HG03060 (cell line): ENCODE data around the gene ACTL7A.
"Not testable (repeated sequence)": the region's sequence is repeated elsewhere in the genome, so short reads cannot be mapped to it uniquely, and the experiment has no call there.

Experiments used
- ATAC-seq: cut with Tn5 transposase; IDR thresholded peaks from one replicate; pipeline ENCODE4 v1.9.1; 2021; ENCODE audit warnings: low read depth, moderate number of reproducible peaks; ENCODE audit not compliant: unreplicated experiment

Gene ACTL7A

DNA sequence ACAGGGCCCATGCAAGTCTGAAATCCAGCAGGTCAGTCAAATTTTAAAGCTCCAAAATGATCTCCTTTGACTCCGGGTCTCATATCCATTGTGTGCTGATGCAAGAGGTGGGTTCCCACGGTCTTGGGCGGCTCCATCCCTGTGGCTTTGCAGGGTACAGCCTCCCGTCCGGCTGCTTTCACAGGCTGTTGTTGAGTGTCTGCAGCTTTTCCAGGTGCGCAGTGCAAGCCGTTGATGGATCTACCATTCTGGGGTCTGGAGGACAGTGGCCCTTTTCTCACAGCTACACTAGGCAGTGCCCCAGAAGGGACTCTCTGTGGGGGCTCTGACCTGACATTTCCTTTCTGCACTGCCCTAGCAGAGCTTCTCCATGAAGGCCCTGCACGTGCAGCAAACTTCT lies 13.8 kb upstream of the ACTL7A start:
- ATAC-seq = not testable (repeated sequence)

DNA sequence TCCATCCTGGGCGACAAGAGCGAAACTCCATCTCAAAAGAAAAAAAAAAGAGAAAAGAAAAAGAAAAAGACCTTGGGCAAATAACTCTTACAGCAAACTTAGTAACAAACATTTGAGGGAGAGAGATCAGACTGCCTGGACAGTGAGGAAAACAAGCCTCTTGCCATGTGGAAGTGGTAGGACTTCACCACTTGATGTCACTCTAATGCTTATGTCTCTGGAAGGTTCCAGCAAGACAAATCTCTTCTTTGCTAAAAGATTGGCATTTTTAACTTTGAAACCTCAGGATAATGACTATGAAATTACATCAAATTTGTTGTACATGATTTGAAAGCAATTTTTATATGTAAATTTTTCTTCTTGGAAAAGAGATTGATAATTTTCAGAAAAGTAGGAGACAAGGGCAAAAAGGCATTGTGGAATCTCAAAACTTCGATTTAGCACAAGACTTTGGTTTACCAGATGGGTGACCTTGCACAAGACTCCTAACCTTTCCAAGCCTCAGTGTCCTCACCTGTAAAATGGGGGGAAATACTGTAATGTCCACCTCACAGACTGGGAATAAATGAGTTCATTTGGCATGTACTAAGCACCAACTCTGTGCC lies 11.7 kb upstream of the ACTL7A start:
- ATAC-seq = no peak

- ATAC-seq = no peak
Observed at GRCh38 chr9:108851138-108851537, 10.9 kb upstream of the ACTL7A start.

DNA sequence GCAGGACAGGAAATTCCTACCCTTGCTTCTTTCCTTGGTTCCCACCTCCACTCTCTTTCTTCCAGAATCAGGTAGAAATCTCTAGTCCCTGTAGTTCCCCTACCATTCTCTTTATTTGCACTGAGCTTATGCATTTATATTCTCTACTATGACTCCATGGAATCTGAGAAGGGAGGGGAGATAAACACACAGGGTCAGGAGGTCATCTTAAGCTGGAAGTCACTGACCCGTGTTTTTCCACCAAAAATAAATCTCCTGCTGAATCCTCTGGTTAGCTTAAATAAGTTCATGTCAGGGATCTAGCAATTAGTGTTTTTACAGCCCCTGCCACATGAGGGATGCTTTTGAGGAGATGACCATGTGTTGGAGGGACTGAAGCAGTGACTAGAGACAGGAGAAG lies 10.0 kb upstream of the ACTL7A start:
- no peak for ATAC-seq

DNA sequence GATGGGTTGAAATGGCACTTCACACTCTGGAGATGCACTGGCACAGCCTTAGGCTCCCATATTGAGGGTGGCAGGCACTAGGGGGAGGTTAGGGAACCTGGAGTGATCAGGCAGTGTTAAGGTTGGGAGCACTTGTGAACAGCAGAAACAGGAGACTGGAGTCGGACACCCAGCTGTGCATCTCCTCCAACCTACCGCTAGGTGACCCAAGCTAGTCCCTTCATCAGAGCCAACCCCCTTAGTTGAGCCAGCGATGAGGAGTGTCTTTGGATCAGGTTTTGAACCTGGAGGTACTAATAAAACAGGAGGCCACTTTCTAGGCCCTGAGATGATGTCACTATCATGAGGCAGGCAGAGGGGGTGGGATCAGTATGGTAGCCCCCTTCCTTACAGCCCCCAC lies 8.0 kb upstream of the ACTL7A start:
- ATAC-seq = no peak

- ATAC-seq = no peak
Observed at GRCh38 chr9:108854641-108855528, 7.2 kb upstream of the ACTL7A start.

DNA sequence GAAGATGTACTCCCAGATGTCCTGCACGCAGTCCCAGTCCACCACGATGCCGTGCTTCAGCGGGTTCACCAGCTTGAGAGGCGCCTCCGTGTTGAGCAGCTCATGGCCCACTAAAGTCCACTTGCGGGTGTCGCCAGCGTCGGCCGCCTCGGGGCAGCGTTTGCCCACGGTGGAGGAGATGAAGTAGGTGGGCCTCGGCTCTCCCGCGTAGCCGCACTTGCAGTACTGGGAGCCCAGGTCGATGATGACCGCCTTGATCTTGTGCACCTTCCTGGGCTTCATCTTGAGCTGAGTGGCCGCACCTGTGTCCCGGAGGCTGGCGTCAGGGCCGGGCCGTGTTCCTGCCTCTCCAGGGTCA lies 6.6 kb upstream of the ACTL7A start:
- ATAC-seq = no peak

- no peak for ATAC-seq
Observed at GRCh38 chr9:108855888-108856287, 6.2 kb upstream of the ACTL7A start, which contains the start of gene ACTL7B. Gene ACTL7B (minus strand): TSS chr9:108855986. CDS start chr9:108855930, 56 bp downstream.

GRCh38 chr9:108857572-108857971 lies 4.5 kb upstream of the ACTL7A start:
- no peak for ATAC-seq

- ATAC-seq = no peak
Observed at GRCh38 chr9:108859459-108860114, 2.5 kb upstream of the ACTL7A start.

DNA sequence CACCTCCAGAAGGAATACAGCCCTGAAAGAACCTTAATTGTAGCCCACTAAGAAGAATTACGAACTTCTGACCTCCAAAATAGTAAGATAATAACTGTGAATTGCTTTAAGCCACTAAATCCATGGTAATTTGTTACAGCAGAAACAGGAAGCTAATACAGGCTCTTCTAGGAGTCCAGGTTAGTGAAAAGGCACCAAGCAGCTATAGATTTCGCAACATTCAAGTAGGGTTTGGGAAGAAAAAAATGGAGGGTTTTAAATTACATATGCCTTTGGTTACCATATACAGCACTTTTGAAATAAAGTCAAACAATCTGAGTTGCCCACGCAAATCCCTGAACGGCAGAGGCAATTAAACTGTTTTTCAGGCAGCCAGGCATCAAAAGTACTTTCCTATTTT lies 1.7 kb upstream of the ACTL7A start:
- ATAC-seq = no peak

DNA sequence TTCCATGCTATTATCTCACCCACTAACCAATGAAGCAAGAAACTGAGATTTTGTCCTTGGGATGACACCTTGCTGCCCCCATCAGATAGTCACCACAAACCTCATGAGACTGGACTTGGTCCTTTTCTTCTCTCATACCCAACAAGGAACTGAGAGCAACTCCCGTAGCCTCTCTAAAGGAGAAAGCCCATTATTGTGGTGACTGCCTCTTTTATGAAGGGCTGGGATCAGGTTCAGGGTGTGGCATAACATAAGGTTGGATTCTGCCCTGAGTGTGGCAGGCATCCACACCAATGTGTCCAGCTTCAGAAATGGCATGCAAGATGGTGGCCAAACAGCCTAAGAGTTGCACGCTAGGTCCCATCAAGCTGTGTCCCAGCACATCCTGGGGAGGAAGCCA lies 1.3 kb upstream of the ACTL7A start:
- ATAC-seq = no peak

- no peak for ATAC-seq
Observed at GRCh38 chr9:108861464-108861863, 602 bp upstream of the ACTL7A start.

- ATAC-seq = no peak
Observed at GRCh38 chr9:108863891-108864290, 1.8 kb downstream of the ACTL7A start.

DNA sequence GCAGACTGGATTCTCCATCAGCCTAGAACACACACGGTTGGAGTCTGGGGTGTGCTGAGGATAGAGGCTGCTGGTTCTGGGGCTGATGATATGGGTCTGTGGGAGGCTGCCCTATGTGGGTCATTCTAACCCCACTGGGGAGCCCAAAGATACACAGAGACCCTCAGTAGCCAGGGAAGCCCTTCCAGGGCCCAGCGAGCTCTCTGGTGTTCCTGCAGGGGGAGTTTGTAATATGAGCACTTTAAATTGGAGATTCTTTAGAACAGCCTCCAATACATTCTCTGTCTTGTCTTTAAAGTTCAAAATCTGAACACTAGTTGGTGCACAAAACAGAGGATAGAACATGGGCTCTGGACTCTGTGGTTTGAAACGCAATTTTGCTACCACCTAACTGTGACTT lies 2.4 kb downstream of the ACTL7A start:
- ATAC-seq = no peak

DNA sequence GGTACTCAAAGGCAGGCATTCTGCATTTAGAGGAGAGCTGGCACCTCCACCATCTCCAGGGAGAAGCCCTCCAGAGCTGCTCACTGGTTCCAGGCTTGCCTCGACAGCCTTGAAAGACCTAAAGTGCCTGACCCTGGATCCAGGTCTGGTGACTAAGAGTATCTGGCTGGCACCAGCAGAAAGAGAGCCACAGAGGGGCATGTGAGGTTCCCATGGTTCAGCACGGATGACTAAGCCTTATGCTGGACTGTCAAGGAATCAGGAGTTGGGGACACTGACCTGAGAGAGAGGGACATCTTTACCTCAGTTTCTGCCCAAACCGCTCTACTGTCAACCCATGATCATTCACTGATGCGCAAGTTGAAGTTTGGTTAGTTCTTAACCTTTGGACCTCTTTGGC lies 3.0 kb downstream of the ACTL7A start:
- ATAC-seq = no peak

DNA sequence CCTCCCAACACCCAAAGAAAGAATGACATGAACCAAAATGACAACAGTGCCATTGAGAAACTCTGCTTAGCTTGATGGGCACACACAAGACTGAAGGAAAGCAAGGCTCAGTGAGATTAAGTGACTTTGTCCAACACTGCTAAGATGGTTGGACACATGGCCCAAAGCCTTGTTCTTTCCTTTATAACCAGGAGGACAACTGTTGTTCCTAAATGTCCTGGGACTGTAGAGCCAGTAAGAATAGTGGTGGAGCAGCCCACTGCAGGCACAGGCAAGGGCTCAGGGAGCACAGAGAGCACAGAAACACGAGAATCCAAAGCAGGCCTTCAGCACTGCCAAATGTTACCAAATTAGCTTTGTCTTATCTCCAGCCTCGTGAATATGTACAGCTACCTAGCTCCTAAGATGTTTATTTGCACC lies 3.9 kb downstream of the ACTL7A start:
- no peak for ATAC-seq

DNA sequence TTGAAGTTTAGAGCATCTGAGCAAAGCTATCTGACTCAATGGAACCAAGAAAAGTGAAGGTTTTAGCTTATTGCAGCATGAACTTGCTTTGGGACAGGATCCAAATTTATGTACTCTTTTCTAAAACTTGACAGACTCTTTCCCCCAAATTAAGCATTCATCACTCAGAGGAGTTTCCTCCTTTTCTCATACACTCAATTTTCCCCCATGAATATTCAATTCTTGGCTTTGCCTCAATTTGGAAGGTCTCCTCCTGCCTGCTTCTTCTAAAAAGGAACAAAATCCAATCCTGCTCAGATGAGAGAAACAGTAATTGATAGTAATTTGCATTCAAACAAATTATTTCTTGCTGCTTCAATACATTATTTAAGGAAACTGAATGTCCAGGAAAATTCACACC lies 5.0 kb downstream of the ACTL7A start:
- ATAC-seq = no peak

DNA sequence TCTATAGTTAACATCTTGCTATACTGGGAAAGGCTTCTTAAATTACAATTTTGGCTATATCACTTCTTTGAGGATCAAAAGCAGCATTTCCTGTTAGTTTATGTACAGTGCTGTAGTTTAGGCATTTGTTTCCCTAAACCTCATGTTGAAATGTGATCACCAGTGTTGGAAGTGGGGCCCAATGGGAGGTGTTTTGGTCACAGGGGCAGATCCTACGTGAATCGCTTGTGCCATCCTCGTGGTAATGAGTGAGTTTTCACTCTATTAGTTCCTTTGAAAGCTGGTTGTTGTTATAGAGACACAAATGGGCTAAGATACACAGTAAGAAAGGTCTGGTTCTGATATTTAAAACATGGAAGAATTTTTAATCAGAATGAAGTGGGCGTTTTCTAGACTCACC lies 5.8 kb downstream of the ACTL7A start:
- no peak for ATAC-seq

GRCh38 chr9:108869092-108869725 lies 7.1 kb downstream of the ACTL7A start:
- no peak for ATAC-seq
